Effector memory CD8-positive, alpha-beta T cell (primary cell): Measurements from ENCODE around the gene GORAB.

Experiments
- ATAC-seq: fragments of 150-1000 bp; cut with Tn5 transposase; replicated peaks from 2 replicates; pipeline ENCODE4 v1.10.0; 2021; ENCODE audit warnings: mild to moderate bottlenecking, moderate library complexity
- DNase-seq, 3 experiments: peaks; one replicate each; pipeline ENCODE4 v3.0.0; 2021
- H3K27ac Mint-ChIP-seq, 2 donors: one replicate each; pipeline ENCODE4 v1.8.0; 2022; ENCODE audit warnings: mild to moderate bottlenecking in 2 of 2, mixed read lengths in 2 of 2, moderate library complexity in 2 of 2
- H3K27me3 Mint-ChIP-seq, 2 donors: one replicate each; pipeline ENCODE4 v1.8.0; 2022; ENCODE audit warnings: mixed read lengths in 2 of 2
- H3K36me3 Mint-ChIP-seq: one replicate; pipeline ENCODE4 v1.8.0; 2022; ENCODE audit warnings: mild to moderate bottlenecking, moderate library complexity, mixed read lengths; ENCODE audit not compliant: insufficient read depth
- H3K4me1 Mint-ChIP-seq, 2 donors: one replicate each; pipeline ENCODE4 v1.8.0; 2022; ENCODE audit warnings: low read depth in 2 of 2, mixed read lengths in 2 of 2
- H3K4me3 Mint-ChIP-seq, 2 donors: one replicate each; pipeline ENCODE4 v1.8.0; 2022; ENCODE audit warnings: mild to moderate bottlenecking in 2 of 2, mixed read lengths in 2 of 2, moderate library complexity in 2 of 2
- H3K9me3 Mint-ChIP-seq, 2 donors: one replicate each; pipeline ENCODE4 v1.8.0; 2022; ENCODE audit warnings: mixed read lengths in 2 of 2
- total RNA-seq, 9 experiments: gene quantifications; one replicate each; lab custom pipeline; 2026; lab: John Stamatoyannopoulos, UW

The GORAB gene
- 26.5 to 43.0 (median 30.6) reads per million in 9 experiments for total RNA-seq

- Mint-ChIP-seq H3K27ac (no peak within 1 kb of the TSS), H3K27me3 (no peaks in the 10 kb centered on the region), H3K4me3 (no peak within 1 kb of the TSS), H3K36me3 (peaks cover 3% of the 10 kb centered on the region), H3K4me1 (peaks cover 4 to 13% of the 10 kb centered on the region in 2 donors), H3K9me3 (no peaks in the 10 kb centered on the region)
- DNase-seq = peak; percentile 79 to 84 (median 82)
- ATAC-seq = peak; percentile 93
These were observed at the start of gene GORAB for GRCh38 chr1:170531758-170532657. TSS of gene GORAB (plus strand) at chr1:170532166. CDS start at chr1:170532224, 58 bp downstream.

- no peak for ATAC-seq
- no peak for DNase-seq
- H3K9me3 Mint-ChIP-seq = no peaks in the 10 kb centered on the region
- H3K4me3 Mint-ChIP-seq = no peak overlapping the region
- peaks cover 32 to 48% of the 10 kb centered on the region in 2 donors for H3K27me3 Mint-ChIP-seq
- no peaks in the 10 kb centered on the region for H3K4me1 Mint-ChIP-seq
- no peaks in the 10 kb centered on the region for H3K36me3 Mint-ChIP-seq
- no peak overlapping the region for H3K27ac Mint-ChIP-seq
These were observed 48.9 kb upstream of the GORAB start for GRCh38 chr1:170483051-170483450.

- no peaks in the 10 kb centered on the region for H3K4me1 Mint-ChIP-seq
- DNase-seq (no peak), ATAC-seq (no peak)
- no peak overlapping the region for H3K4me3 Mint-ChIP-seq
- H3K36me3 Mint-ChIP-seq = no peaks in the 10 kb centered on the region
- H3K27me3 Mint-ChIP-seq = peaks cover 43 to 54% of the 10 kb centered on the region in 2 donors
- H3K9me3 Mint-ChIP-seq = no peaks in the 10 kb centered on the region
- H3K27ac Mint-ChIP-seq = no peak overlapping the region
These were observed 44.5 kb upstream of the GORAB start for GRCh38 chr1:170487503-170487902.

GRCh38 chr1:170491291-170491690, 40.7 kb upstream of the GORAB start:
- Mint-ChIP-seq H3K27ac (no peak overlapping the region), H3K4me3 (no peak overlapping the region), H3K9me3 (no peaks in the 10 kb centered on the region), H3K4me1 (peaks cover 2 to 6% of the 10 kb centered on the region in 2 donors), H3K36me3 (no peaks in the 10 kb centered on the region), H3K27me3 (peaks cover 30 to 45% of the 10 kb centered on the region in 2 donors)
- ATAC-seq (no peak), DNase-seq (no peak)

- H3K4me1 Mint-ChIP-seq = peaks cover 2 to 6% of the 10 kb centered on the region in 2 donors
- ATAC-seq (no peak), DNase-seq (no peak)
- H3K27ac Mint-ChIP-seq = no peak overlapping the region
- H3K36me3 Mint-ChIP-seq = no peaks in the 10 kb centered on the region
- no peak overlapping the region for H3K4me3 Mint-ChIP-seq
- no peaks in the 10 kb centered on the region for H3K9me3 Mint-ChIP-seq
- H3K27me3 Mint-ChIP-seq = peaks cover 26 to 46% of the 10 kb centered on the region in 2 donors
These were observed 37.6 kb upstream of the GORAB start for GRCh38 chr1:170494369-170494768.

GRCh38 chr1:170495006-170495405, 37.0 kb upstream of the GORAB start:
- H3K27me3 Mint-ChIP-seq = peaks cover 23 to 44% of the 10 kb centered on the region in 2 donors
- H3K4me3 Mint-ChIP-seq = no peak overlapping the region
- DNase-seq (no peak), ATAC-seq (no peak)
- H3K9me3 Mint-ChIP-seq = no peaks in the 10 kb centered on the region
- H3K4me1 Mint-ChIP-seq = peaks cover 2 to 6% of the 10 kb centered on the region in 2 donors
- no peaks in the 10 kb centered on the region for H3K36me3 Mint-ChIP-seq
- H3K27ac Mint-ChIP-seq = no peak overlapping the region

GRCh38 chr1:170498876-170499275, 33.1 kb upstream of the GORAB start:
- no peaks in the 10 kb centered on the region for H3K9me3 Mint-ChIP-seq
- no peaks in the 10 kb centered on the region for H3K36me3 Mint-ChIP-seq
- no peak overlapping the region for H3K4me3 Mint-ChIP-seq
- H3K27me3 Mint-ChIP-seq = peaks cover 24 to 52% of the 10 kb centered on the region in 2 donors
- no peak for ATAC-seq
- H3K4me1 Mint-ChIP-seq = peaks cover 2 to 6% of the 10 kb centered on the region in 2 donors
- no peak overlapping the region for H3K27ac Mint-ChIP-seq
- DNase-seq = no peak

- Mint-ChIP-seq H3K27ac (no peak overlapping the region), H3K27me3 (peaks cover 51 to 57% of the 10 kb centered on the region in 2 donors), H3K36me3 (no peaks in the 10 kb centered on the region), H3K4me1 (no peaks in the 10 kb centered on the region), H3K9me3 (peaks cover 2 to 7% of the 10 kb centered on the region in 2 donors), H3K4me3 (no peak overlapping the region)
- DNase-seq (no peak), ATAC-seq (no peak)
These were observed 28.3 kb upstream of the GORAB start for GRCh38 chr1:170503665-170504064.

GRCh38 chr1:170510163-170510562, 21.8 kb upstream of the GORAB start:
- Mint-ChIP-seq H3K4me3 (no peak overlapping the region), H3K36me3 (no peaks in the 10 kb centered on the region), H3K9me3 (peaks cover 0 to 1% of the 10 kb centered on the region in 2 donors), H3K4me1 (no peaks in the 10 kb centered on the region), H3K27me3 (peaks cover 44 to 51% of the 10 kb centered on the region in 2 donors), H3K27ac (no peak overlapping the region)
- ATAC-seq (no peak), DNase-seq (no peak)

- no peaks in the 10 kb centered on the region for H3K9me3 Mint-ChIP-seq
- peaks cover 35 to 44% of the 10 kb centered on the region in 2 donors for H3K27me3 Mint-ChIP-seq
- no peak overlapping the region for H3K4me3 Mint-ChIP-seq
These were observed 20.9 kb upstream of the GORAB start for GRCh38 chr1:170511038-170511437.

GRCh38 chr1:170513138-170513537, 18.8 kb upstream of the GORAB start:
- no peaks in the 10 kb centered on the region for H3K9me3 Mint-ChIP-seq
- no peak for DNase-seq
- no peaks in the 10 kb centered on the region for H3K36me3 Mint-ChIP-seq
- ATAC-seq = no peak
- no peak overlapping the region for H3K4me3 Mint-ChIP-seq
- peaks cover 20 to 30% of the 10 kb centered on the region in 2 donors for H3K27me3 Mint-ChIP-seq
- H3K27ac Mint-ChIP-seq = no peak overlapping the region
- no peaks in the 10 kb centered on the region for H3K4me1 Mint-ChIP-seq

More at GRCh38 chr1:170511038-170511437, 20.9 kb upstream of the GORAB start:
- H3K27ac Mint-ChIP-seq = no peak overlapping the region
- DNase-seq (no peak), ATAC-seq (no peak)
- no peaks in the 10 kb centered on the region for H3K36me3 Mint-ChIP-seq
- no peaks in the 10 kb centered on the region for H3K4me1 Mint-ChIP-seq

GRCh38 chr1:170518185-170518834, 13.7 kb upstream of the GORAB start:
- no peak for DNase-seq
- peaks cover 38 to 42% of the 10 kb centered on the region in 2 donors for H3K27me3 Mint-ChIP-seq
- H3K4me3 Mint-ChIP-seq = no peak overlapping the region
- no peak overlapping the region for H3K27ac Mint-ChIP-seq
- H3K36me3 Mint-ChIP-seq = no peaks in the 10 kb centered on the region
- H3K4me1 Mint-ChIP-seq = no peaks in the 10 kb centered on the region
- H3K9me3 Mint-ChIP-seq = no peaks in the 10 kb centered on the region
- no peak for ATAC-seq

- no peak overlapping the region for H3K27ac Mint-ChIP-seq
- H3K36me3 Mint-ChIP-seq = no peaks in the 10 kb centered on the region
- DNase-seq (no peak), ATAC-seq (no peak)
- no peak overlapping the region for H3K4me3 Mint-ChIP-seq
- H3K27me3 Mint-ChIP-seq = peaks cover 42 to 44% of the 10 kb centered on the region in 2 donors
- no peaks in the 10 kb centered on the region for H3K4me1 Mint-ChIP-seq
- H3K9me3 Mint-ChIP-seq = no peaks in the 10 kb centered on the region
These were observed 13.0 kb upstream of the GORAB start for GRCh38 chr1:170518965-170519364.
